Activated T-cell treated with anti-CD3 and anti-CD28 coated beads for 4 hours (primary cell): Measurements from ENCODE around the gene SIN3A.
"Not testable (repeated sequence)": the region's sequence is repeated elsewhere in the genome, so short reads cannot be mapped to it uniquely, and the experiment has no call there.

ENCODE experiments used
- DNase-seq: peaks from one replicate; pipeline ENCODE4 v3.0.0-alpha.2; 2020

The SIN3A gene

DNA sequence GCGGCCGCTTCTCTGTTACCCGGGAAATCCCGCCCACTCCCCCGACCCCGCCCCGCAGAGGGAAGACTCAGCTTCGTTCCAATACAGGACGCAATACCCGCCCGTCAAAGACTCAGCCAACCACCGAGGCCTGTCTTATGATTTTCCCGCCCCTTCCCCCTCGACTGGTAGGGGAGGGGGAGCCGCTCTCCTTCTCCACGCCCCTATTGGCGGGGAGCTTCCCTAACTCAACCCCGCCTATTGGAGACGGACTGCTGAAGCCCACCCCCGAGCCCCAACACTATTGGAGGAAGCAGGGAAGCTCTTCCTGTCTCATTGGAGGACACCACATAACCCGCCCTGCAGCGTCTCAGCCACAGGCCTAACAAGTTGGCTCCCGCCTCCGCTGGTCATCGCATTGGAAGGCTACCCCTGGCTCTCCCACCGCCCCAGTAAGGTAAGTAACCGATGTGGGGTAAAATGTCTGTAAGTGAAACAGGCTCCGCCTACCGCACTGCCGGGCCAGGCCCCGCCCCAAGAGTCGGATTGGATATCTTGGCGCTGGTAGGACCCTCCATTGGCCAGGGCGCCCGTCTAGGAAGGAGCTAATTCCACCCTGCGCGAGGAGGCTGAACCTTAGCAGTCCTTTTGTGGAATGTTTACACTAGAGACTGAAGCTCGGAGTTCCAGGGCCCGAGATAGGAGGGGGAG, at the start of gene SIN3A:
SIN3A (minus strand) TSS at position 17 of the 690 bp plus-strand sequence. CDS start 21,315 bp downstream, outside the sequence.
- peak; percentile 100 for DNase-seq

DNA sequence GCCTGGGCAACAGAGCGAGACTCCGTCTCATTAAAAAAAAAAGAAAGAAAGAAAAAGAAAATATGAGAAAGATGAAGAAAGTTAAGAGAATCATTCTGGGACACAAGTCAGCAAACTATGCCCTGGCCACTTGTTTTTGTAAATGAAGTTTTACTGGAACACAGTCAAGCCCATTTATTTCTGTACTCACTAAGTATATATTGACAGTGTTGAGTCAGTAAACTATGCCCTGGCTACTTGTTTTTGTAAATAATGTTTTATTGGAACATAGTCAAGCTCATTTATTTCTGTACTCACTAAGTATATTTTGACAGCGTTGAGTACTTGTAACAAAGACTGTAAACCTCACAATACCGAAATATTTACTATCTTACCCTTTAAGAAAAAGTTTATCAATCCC, 42.2 kb upstream of the SIN3A start:
- no peak for DNase-seq

DNA sequence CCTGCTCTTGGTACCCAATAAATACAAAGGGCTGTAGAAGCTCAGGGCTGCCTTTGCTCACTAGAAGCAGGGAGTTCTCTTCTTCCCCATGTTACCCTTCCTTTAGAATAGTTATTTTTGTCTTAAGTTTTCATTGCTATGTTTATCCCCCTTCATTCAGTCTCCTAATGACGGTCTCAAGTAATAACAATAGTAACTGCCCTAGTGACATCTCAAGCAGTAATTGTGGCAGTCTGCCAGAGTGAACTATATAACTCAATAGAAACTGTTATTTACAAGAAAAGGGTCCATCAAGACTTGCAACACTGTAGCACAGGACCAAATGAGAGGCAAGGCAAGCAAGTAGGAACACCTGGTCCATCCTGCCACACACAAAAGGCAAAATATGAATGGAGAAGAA, 32.5 kb upstream of the SIN3A start:
- DNase-seq, result no peak

DNA sequence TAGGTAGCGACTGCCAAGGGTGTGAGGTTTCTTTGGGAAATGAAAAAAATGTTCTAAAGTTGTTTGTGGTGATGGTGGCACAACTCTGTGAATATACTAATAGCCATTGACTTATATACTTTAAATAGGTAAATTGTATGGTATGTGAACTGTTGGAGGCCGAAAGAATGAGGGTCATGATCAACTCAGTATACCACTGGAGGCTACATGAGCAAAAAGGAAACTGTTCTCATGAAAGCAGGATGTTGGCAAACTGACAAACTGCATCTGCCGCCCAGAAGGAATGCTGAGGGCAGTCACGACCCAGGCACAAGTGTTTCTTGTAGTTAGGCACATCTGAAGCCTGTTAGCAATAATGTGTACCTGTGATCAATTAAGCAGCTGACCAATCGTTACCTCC, 32.1 kb upstream of the SIN3A start:
- DNase-seq, result not testable (repeated sequence)

DNA sequence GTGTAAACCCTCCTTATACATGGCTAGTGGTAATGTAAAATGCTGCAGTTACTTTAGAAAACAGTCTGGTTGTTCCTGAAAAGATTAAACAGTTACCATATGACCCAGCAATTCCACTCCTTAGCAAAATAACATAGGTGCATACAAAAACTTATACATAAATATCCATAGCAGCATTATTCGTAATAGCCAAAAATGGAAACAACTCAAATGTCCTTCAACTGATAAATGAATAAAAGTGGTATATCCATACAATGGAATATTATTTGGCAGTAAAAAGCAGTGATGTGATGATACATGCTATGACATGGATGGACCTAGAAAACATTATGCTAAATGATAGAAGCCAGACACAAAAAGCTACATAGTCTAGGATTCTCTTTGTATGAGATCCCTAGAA, 31.6 kb upstream of the SIN3A start:
- no peak for DNase-seq

DNA sequence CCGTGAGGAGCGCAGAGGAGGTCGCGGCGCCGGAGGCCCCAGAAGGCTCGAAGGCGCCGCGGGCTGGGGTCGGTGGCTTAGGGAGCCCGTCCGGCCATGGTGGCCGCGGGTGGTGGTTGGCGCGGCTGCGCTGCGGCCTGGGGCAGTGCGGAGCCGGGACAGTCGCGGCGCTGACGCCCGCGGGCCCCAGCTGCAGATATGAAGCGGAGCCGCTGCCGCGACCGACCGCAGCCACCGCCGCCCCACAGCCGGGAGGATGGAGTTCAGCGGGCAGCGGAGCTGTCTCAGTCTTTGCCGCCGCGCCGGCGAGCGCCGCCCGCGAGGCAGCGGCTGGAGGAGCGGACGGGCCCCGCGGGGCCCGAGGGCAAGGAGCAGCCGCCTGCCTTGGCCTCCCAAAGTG, 29.0 kb upstream of the SIN3A start:
- DNase-seq, result not testable (repeated sequence)

DNA sequence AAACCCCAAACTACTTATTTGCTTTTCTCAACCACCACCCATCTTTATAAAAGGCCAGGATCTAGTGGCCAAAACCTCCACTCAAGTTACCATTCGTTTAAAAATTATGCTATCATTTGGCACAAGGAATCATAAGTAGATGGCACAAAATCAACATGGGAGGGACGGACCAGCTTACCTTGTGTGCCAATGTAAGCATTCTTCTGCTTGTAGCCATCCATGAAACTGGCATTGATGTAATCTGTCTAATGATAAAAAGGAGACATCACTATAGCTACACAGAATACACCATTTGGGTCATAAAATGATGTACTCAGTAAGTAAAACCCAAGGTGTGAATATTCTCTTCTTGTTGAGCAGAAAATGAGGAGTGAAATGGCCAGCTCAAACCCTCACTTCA, 28.2 kb upstream of the SIN3A start:
- DNase-seq, result no peak

DNA sequence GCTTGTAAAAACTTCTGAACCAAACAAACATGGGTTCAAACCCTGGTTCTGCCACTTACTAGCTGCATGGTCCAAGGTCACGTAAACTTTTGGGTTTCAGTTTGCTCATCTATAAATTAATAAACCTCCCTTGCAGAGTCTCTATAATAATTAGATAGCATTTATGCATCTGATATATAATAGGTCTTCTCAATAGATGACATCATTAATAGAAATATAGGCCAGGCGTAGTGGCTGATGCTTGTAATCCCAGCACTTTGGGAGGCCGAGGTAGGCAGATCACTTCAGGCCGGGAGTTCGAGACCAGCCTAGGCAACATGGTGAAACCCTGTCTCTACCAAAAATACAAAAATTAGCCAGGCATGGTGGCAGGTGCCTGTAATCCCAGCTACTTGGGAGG, 25.6 kb upstream of the SIN3A start:
- not testable (repeated sequence) for DNase-seq

DNA sequence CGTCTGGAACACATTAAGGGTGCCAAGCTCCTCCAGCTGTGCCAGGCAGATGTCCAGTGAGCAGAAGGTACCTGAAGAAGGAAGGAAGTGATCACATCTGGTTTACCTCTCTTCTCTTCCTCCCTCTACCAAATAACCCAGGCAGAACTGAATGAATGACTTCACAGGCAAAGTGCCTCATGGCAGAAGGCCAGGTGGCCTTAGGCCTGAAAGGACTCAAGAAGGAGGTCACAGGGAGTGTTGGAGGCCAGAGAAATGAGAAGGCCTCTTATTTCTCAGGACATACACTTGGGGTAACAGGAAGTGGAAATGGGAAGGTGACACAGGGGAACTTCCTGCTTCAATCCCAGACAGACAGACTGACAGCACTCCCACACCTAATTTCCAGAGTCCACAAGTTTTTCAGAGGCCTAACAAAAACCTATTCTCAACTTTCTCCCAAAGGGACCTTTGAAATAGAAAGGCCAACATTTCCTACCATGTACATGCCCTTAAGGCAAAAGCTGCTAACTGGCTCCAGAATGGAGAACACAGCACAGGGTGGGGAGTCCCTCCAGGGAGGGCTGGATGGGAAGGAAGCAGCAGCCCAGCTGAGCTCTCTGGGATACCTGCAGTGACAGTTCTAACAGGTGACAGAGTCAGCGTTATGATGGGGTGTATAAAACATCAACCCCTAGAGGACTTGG, 17.6 kb upstream of the SIN3A start:
- no peak for DNase-seq

DNA sequence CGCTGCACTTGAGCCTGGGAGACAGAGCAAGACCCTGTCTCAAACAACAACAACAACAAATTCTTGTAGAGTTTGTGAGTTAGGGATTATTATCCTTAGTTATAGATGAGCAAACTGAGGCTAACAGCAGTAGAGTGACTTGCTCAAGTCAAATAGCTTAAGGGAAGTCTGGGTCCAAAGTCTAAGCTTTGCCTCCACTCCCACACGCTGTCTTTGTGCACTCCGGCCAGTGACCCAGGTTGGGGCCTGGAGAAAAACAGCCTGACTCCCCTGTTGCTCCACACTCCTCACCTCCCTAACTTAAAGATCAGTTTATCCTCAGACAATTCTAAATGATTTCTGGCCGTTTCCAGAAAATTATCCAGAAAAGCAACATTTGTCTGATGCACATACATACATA, 9.2 kb upstream of the SIN3A start:
- no peak for DNase-seq

DNA sequence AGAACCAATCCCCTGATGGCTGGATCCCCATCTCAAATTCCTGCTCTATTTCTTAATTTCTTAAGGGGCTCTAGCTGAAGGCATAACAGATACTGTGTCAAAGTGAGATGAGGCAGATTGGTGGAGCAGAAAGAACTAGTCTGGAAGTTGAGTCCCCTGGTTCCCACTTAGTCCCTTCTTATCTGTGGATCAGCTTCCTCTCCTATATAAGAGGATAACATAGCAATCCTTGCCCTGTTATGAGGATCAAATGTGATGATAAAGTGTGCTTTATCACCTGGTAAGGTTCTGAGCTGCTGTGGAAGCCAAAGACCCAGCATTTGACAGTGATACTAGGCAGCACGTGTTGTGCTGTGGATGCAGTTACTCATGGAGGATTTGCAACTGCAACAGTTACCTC, 8.1 kb upstream of the SIN3A start:
- no peak for DNase-seq

DNA sequence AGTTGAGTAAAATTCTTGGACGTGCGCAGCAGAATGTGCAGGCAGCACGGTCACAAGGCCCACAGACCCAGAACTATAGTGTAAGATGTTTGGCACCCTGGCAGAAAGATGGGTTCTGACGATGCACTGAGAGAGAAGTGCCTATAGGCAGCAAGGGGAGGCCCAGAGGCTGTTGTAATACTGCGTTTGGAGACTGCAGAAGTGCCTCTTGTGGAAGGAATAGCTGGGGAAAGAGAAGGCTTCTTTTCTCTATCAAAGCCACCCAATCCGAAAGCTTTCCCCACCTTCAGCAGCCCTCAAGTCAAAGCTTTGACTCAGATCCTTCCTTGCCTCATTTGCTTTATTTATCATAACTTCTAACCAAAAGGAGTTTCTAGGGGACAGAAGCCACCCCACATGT, 5.2 kb upstream of the SIN3A start:
- no peak for DNase-seq

DNA sequence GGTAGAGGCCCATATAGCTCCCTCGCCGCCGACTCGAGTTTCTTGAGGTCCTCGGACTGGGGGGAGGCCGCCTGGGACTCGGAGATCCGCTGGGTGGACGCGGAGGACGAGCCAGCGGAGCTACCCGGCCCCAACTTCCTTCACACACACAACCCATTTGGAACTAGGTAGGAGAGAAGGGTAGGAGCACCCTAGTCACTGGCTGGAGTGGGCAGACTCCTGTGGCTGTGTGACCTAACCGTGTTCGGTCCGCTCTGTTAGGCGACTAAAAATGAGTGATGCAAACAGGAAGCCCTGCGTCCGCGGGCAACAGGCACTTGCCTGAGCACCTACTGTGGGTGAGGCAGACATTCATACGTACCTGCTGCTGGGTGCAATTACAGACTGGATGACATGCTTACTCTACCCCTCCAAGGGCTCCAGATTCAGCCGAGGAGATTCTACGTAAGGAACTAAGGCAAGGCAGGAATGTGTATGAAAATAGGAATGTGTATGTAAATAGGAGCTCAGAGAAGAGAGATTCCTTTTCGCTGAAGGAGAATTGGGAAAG, 4.6 kb upstream of the SIN3A start:
- peak; percentile 28 for DNase-seq

DNA sequence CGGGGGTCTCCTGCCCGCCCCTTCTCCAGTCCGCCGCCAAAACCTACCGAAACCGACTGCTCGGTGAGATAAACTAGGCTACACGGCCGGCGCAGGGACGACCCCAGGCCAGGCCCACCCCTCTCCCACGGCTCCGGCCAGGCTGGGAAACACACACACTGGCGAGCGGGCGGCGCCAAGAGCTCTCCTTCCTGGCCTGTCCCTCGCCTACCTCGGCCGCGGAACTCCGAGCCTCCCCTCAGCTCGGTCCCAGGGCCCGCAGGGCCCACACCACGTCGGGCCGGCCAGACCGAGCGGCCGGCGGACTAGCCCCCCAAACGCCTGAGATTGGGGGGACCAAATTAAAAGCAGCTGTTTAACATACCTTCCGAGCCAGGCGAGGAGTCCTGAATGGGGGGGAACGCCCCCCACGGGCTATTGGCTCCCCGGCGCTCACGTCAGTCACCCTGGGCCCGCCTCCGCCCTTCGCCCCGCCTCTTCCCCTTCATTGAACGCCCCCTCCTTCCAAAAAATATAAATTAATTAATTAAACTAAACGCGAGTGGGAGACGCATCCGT, 4.0 kb upstream of the SIN3A start:
- peak; percentile 88 for DNase-seq

DNA sequence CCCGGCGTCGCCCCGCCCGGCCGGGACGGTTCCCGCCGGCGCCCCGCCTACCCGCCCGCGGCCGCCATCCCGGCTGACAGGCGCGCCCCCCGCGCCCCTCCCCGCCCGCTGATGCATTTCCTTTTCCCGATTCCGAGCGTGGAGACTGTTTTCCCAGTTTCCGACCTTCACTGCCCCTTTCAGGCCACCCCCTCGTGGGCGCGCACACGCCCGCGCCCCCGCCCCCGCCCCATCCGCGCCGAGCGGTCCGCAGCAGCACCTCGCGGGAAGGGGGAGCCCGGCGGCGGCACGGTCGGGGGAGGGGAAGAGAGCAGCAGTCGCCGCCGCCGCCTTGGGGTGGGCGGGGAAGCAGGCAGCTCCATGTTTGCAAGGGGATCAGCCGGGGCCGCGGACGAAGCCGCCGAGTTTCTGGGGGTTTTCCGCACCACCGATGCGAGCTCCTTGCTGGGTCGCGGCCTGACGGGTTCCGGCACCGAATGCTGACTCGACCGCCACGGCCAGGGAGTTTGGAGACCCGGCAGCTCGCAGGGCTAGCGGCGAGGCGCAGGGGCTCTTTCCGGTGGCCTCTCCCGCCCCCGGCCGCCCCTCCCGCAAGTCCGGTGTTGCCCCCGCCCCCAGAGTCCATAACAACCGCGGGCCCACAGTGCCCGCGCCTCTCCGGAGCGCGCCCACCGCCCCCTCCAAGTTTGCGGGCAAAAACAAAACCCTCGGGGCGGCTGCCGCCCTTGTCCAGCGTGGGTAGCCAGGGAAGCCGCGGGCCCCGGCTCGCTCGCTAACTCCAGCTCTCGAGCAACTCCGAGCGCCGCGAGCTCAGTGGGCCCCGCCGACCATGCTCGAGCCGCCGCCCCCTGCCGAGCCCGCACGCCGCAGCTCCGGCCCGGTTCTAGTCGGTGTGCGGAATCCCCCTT, 3.2 kb upstream of the SIN3A start:
- peak; percentile 78 for DNase-seq

DNA sequence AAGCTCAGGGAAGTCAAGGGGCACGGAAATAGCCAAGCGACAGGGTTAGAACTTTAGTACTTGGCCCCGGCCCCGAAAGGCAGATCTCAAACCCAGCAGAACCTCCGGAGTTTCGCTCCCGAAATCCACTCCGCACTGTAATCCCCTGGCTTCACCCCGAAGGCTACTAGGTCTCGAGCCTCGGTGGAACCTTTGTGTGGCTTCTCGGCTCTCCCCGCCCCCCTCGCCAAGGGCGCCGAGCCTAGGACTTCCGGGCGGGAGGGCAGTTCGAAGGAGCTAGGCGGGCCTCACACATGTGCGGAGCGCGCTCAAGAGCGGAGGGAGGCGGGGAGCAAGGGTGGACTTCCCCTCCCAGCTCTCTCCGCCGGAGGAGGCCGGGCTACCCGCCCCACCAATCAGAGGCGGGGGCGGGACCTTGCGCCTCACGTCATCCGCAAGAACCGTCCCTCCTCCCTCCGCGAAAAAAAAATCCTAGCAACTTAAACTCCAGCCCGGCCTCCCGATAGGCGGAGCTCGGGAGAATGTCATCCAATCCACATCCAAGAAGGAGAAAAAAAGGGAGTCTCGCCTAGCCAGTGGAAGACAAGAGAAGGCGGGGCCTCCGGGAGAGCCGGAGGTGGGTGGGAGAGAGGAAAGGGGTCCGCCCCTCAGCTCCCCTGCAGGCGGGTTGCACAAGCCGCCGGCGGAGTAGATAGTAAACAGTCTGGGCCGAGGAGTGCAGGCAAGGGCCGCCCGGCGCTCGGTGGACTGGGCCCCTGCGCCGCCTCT, 2.4 kb upstream of the SIN3A start:
- peak; percentile 93 for DNase-seq

DNA sequence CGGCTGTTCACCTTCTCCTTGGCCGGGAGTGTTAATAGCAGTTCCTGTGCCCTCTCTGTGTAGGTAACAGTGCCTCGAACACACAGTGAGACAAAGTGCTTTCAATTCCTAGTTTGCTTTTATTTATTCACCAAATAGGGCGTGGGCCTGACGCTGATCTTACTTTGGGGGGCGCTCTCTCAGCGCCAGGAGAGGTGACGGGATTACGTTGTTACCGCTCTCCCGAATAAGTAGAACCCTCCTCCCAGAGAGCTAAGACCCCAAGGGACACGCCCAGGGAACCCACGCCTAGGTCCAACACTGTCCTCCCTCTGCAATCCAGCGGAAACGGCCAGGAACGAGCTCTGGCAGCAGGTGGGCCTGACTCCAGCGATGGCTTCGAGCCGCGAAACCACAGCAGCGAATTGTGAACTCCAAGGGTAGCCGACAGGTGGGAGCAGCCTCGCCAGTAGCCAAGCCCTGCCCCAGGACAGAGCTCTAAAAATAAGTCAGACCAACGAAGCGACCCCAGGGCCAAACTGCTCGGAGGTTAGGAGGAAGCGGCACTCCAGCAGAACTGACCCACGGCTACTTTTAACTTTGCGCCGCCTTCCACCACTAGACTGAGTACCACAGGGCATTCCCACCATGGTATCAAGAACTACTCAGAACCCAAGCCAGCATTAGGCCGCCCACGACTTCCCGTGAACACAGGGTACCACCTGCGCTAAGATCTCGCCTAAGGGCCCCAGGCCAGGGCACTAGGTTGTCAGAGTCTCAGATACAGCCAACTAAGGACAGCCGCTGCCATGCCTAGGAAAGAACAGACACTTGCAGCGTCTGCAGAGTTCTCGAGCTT, 1.6 kb upstream of the SIN3A start:
- DNase-seq, result peak; percentile 69

DNA sequence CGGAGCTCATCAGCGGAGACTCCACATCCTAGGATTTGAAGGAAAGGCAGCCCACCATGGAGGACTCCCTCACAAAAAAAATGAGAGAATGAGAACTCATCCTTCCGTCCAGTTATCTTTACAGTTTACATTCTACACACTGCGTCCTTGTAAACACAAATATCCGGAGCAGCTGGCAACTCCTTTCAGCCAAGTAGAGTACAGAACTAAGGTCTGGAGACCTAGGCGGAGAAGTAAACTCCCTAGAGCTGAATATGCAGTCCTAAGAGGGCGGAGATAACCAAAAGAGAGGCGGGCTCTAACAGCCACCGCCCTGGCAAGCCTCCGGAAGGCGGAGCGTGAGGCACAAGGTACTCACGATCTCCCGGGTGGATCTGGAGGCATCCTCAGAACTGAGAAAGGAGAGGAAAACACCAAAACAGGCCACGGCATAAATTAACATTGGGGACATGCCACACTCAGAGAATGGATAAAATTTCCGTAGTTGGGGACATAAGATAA, 924 bp upstream of the SIN3A start:
- DNase-seq, result peak; percentile 65

DNA sequence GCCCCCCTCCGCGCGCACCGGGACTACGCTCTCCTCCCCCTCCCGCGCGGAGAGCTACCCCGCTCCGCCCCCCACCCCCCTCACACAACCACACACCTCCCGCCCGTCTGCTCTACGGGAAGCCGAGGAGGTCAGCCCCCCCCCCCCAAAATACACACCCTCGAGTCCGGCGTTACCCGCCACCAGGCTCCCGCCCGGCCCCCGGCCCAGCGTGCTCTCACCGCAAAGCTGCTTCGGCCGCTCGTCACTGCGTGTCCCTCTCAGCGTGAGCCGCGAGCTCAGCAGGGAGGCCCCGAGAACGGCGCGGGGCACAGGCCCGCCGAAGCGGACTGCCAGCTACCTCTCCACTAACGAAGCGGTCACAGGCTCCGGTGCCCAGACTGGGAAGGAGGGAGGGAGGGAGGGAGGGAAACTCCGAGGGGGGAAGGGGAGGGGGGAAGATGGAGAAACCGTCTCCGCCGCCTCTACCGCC, 252 bp downstream of the SIN3A start:
- DNase-seq, result no peak

DNA sequence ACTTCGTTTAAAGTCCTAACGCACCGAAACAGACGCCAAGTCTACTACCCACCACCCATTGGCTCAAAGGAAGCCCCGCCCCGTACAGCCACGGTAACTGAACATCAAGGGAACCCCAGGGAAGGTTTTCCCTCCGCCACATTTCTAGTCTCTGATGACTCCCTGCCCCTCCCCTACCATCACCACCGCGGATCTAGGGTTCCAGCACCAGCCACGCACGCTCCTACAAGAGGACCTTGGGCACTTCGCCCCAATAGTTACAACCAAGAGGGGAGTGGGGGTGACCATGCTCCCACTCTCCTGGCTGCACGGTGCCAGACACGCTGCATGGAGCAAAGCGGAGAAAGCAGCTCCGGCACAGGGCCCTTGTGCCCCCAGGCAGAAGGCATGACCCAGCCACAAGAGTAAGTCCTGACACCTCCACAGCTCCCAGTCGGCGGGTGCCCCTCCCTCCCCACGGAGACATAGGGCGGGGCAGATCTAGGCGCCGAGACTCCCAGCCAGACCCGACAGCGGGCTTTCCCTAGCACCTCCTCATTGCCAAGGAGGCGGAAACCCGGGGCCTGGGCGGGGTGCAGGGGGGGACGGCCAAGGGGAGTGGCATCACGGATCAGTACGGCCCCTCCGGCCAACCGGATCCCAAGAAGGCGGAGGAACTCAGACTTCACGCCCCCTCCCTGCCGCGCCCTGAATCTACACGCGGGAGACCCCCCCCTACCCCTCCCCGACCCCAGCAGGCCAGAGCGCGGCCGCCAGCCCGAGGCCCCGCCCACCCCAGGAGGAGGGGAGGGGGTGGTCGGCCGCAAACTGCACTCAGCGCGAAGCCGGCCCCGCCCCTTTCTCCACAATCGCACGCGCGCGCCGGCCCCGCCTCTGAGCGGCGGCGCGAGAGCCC, 936 bp downstream of the SIN3A start:
- DNase-seq, result peak; percentile 93
